SK-N-MC (cell line): ENCODE measurements around the gene ELMO1.

Experiments used
- EZH2 ChIP-seq: fragments of 200-600 bp; sonication (generic); IDR thresholded peaks from one replicate; pipeline ENCODE4 v1.6.1; 2017; ENCODE audit warnings: antibody characterized with exemption
- FOXP2 ChIP-seq: optimal IDR thresholded peaks from 2 replicates; pipeline ENCODE3; 2011; ENCODE audit warnings: mild to moderate bottlenecking, moderate library complexity; ENCODE audit not compliant: insufficient read depth; ENCODE audit errors: extremely low read length, control extremely low read depth
- POLR2AphosphoS5 ChIP-seq: IDR thresholded peaks from 2 replicates; pipeline ENCODE4 v1.6.1; 2012; ENCODE audit warnings: mild to moderate bottlenecking, low read depth, low read length, borderline replicate concordance

GRCh38 chr7:37212556-37212955 is 236.1 kb downstream of the ELMO1 start:
- no peak for TF ChIP-seq POLR2AphosphoS5
- TF ChIP-seq EZH2 = no peak
- TF ChIP-seq FOXP2 = no peak
